ENCODE data around the gene CNTNAP2.

The CNTNAP2 gene

DNA sequence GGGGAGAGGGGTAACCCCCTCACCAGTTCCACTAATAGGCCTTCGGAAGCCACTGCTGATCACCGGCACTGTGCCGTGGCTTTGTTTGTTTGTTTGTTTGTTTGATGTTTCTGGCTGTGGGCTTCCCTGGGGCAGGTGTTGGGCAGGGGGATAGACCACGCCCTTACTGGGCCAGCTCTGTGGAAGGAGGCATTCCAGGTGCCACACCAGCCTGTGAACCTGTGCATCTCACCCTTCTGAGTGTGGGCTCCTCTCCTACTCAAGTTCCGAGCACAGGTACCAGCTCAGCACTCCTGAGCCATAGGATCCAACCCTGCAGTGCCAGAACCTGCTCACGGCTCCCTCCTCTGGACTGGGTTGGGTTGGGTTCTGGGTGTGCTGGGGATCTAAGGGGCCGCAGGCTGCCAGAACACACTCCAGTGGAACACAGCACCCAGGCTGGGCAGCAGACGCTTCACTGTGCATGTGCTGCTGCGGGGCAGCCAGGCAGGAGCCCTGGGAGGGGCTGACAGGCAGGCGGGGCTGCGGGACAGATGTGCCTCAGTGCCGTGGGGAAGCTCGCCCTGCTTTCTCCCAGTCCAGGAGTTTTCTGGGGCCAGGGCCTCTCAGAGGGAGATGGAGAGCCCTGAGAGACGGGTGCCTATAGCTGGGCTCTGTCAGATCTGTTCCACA lies 1053.9 kb downstream of the CNTNAP2 start:
- DNase-seq = no peak

DNA sequence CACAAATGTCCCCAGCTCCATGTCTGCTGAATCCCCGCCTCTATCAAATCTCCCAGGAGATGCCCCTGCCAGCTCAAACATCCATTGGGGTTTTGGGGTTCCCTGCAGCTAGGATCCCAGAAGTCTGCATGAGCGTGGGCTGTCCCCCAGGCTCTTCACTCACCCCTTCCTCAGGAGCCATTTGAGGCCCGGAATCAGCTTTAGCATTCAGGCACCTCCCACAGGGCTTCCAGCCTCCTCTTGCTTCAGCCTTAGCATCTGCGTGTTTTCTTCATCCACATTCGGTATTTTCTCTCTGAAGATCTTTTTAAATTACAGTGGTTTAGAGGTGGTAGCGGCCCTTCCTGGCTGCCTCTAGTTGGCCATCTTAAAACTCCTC lies 1054.4 kb downstream of the CNTNAP2 start:
- no peak for DNase-seq

DNA sequence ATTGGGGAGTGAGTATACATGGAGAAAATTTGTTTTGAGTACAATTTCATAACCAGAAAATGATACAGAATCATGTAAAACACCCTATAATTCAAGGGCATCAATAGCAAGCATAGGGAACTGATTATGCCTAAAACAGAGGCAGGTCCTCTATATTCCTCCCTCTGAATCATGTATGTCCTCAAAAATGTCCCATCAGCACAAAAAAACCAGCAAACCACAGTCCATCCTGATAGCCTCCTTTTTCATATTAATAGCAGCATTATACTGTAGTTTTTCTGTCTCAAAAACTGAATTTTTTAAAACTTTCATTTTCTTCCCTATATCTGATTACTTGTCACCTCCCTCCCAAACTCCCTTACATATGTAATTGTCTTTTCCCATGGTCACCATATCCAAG lies 1057.3 kb downstream of the CNTNAP2 start:
- DNase-seq = no peak

- no peak for DNase-seq
These were observed 1066.3 kb downstream of the CNTNAP2 start for GRCh38 chr7:147182874-147183273.

DNA sequence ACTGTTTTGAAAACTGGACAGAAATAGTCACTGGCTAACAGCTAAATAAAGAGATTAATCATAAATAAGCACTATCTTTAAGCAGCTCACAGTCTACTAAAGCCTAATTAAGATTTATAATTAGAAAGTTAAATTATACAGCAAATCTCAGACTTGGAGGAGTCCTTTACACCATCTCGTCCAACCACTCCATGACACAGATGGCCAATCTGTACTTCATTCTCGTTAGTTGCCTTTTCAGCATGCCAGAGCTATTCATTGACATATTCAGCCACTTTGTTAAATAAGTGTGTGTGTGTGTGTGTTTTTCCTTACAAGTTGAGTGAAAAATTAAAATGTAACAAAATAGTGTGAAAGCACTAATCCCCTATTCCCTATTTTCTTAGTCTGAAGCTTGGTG lies 1066.7 kb downstream of the CNTNAP2 start:
- no peak for DNase-seq

- DNase-seq = no peak
These were observed 1071.9 kb downstream of the CNTNAP2 start for GRCh38 chr7:147188467-147188866.

- DNase-seq = no peak
These were observed 1076.9 kb downstream of the CNTNAP2 start for GRCh38 chr7:147193476-147193875.

- no peak for DNase-seq
These were observed 1079.9 kb downstream of the CNTNAP2 start for GRCh38 chr7:147196481-147196880.

DNA sequence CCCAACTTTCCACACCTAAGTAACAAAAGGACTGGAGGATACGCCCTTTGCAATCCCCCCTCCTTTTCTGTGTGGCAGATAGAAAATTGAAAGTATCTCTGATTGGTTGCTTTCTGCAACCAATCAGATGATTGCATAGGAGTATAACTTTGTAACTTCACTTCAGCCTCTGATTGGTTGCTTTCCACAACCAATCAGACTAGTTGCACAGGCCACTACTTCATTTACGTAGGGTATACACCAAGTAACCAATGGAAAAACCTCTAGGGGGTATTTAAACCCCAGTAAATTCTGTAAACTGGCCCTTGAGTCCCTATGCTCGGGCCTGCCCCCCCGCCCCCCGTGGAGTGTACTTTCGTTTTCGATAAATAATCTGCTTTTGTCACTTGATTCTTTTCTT lies 1080.4 kb downstream of the CNTNAP2 start:
- no peak for DNase-seq

GRCh38 chr7:147199868-147200267 lies 1083.3 kb downstream of the CNTNAP2 start:
- DNase-seq = no peak

GRCh38 chr7:147207988-147208387 lies 1091.4 kb downstream of the CNTNAP2 start:
- DNase-seq = no peak

- no peak for DNase-seq
These were observed 1114.7 kb downstream of the CNTNAP2 start for GRCh38 chr7:147231275-147231674.

GRCh38 chr7:147235645-147236382 lies 1119.2 kb downstream of the CNTNAP2 start:
- DNase-seq = no peak

DNA sequence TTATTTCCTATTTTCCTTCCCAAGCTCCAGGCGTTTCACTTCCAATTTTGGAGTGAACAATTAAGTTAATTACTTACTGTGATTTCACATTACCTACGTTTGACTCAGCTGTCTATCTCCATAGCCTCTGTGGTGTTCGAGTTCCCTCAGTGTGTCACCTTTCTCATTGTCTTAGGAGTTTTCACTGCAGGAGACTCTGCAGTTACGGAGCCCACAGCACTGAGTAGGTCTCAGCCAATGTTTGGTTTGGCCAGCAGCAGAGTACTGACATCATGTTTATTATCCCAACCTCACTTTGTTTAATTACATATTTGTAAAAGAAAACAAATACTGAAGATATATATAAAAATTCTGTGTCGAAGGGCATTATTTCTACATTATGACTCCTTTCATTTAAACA lies 1123.9 kb downstream of the CNTNAP2 start:
- DNase-seq = no peak

DNA sequence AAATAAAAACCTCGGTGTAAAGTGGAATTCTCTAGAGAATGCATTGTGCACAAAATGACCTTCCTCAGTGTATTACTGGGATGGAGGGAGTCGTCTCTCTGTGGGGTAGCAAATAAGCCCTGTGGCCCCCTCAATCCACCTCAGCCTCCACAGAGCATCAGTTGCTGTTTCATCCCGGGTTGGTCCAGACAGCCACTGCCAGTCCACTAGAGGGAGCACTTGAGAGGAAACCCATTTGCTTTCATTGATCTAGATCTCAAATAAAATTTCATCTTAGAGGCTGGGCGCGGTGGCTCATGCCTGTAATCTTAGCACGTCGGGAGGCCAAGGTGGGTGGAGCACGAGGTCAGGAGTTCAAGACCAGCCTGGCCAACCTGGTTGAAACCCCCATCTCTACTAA lies 1128.7 kb downstream of the CNTNAP2 start:
- no peak for DNase-seq

DNA sequence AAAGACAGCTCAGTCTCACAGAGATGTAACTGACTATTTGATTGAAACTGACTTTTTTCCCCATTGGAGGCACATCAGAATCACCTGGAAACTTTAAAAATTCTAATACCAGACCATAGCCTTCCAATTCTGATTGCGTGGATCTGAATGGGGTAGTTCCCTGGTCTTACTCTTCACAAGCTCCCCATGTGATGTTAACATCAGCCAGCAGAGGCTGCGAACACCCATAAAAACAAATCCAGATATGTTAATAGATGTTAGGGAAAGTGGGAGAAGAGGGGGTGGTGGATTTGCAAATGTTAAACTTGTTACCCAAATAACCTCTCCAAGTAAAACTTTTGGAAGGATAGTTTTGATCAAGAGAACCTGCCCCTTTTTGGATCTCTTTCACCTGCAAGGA lies 1133.4 kb downstream of the CNTNAP2 start:
- no peak for DNase-seq

GRCh38 chr7:147251751-147252325 lies 1135.2 kb downstream of the CNTNAP2 start:
- DNase-seq = no peak

GRCh38 chr7:147261693-147262092 lies 1145.1 kb downstream of the CNTNAP2 start:
- DNase-seq = no peak

DNA sequence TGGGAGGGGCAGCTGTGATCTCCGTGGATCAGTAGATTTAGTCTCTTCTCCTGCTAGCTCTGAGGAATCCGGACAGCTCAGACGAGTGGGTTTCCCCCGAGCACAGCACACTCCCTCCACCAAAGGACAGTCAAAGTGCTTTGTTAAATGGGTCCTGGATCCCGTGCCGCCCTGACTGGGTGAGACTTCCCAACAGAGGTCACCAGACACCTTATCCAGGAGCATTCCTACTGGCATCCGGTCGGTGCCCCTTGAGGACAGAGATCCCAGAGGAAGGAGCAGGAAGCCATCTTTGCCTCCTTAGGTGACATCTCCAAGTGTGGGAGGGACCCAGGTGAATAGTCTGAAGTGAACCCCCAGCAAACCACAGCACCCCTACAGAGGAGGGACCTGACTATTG lies 1148.9 kb downstream of the CNTNAP2 start:
- DNase-seq = no peak

- no peak for DNase-seq
These were observed 1159.5 kb downstream of the CNTNAP2 start for GRCh38 chr7:147276106-147276505.

GRCh38 chr7:147276783-147277370 lies 1160.3 kb downstream of the CNTNAP2 start:
- no peak for DNase-seq

DNA sequence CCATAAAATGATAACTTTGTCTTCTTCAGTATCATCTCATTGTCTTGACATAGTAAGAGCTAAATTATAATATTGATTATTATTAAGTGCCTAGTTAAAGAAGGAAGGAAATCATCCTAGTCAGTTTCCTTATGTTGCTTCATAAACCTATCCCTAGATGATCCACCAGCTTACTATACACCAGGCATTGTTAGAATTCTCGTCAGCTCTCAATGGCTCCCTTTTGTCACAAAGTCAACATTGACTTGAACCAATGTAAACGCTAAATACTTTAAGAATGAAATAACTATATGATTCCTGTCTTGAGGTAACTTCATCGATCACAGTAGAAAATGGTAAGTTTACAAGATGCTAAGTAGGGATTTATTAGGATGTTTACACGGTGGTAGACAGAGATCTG lies 1162.9 kb downstream of the CNTNAP2 start:
- DNase-seq = no peak

DNA sequence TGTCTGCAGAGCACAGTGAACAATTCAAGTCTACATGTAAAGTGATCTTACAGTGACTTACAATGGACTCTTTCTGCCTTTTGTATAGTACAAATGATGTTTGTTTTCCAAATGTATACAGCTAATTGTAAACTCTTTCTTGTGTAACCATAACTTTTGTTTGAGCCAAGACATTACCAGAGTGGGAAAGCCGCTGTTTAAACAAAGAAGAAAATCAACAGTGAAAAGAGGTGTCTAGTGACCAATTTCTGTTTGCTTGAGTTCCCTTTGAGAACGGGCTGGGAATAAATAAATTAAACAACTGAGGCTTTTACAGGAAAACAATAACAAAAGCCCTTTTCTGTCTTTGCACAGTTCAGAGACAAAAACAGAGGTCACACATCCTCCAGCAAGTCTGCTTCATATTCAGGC lies 1163.4 kb downstream of the CNTNAP2 start:
- DNase-seq = no peak

DNA sequence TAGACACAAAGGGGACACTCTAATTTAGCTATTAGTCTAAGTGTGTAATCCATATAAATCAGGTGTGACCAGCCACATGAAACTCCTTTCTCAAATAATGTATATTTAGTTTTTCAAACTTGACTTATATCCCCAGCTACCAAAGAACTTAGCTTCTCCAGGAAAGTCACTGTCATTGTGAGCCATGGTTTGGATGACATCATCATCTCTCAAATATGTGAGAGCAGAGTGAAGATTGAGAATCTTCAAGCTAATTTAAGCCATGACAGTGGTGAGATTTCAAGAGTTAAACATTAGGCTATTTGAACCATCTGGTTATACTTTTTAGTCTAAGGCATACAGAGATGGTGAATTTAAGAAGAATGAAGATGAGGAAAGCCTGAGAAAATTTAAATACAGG lies 1165.6 kb downstream of the CNTNAP2 start:
- DNase-seq = no peak
